ENCODE data around the gene CCT2.
"Not testable (repeated sequence)": the region's sequence is repeated elsewhere in the genome, so short reads cannot be mapped to it uniquely, and the experiment has no call there.

CCT2 gene

GRCh38 chr12:69598174-69598753 is 13.0 kb downstream of the CCT2 start:
- no peak overlapping the region for H3K4me3 ChIP-seq (ENCODE audit: low read length)
- H3K9me3 ChIP-seq (ENCODE audit: control insufficient read depth, low read depth, low read length), result no peaks in the 10 kb centered on the region
- no peaks in the 10 kb centered on the region for H3K4me1 ChIP-seq (ENCODE audit: control insufficient read depth, low read depth, low read length)
- no peak overlapping the region for H3K27ac ChIP-seq (ENCODE audit: low read length)
- no peak overlapping the region for H3K9ac ChIP-seq (ENCODE audit: low read length)
- H3K27me3 ChIP-seq (ENCODE audit: control insufficient read depth, insufficient read depth, low read length), result no peaks in the 10 kb centered on the region
- peaks cover 87% of the 10 kb centered on the region for H3K36me3 ChIP-seq (ENCODE audit: control insufficient read depth, low read depth, low read length)

DNA sequence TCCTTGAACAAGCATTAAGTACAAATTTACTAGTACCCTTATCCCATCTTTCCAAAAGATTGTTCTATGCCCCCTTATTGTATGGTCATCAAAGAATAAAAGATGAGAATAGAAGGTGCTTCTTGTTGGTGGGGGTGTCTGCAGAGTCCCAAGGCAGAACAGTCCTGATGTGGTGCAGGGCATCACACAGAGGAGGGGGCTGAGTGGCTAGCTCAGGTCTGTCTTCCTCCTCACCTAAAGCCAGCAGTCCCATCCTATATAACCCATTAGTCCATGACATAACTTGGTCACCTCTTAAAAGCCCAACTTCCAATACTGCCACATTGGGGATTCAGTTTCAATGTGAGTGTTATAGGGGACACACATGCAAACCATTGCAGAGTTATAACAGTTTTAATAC is 15.5 kb downstream of the CCT2 start:
- no peak overlapping the region for H3K9ac ChIP-seq (ENCODE audit: low read length)

GRCh38 chr12:69601962-69602685 is 16.9 kb downstream of the CCT2 start:
- Histone ChIP-seq H3K9ac (ENCODE audit: low read length) (no peak overlapping the region), H3K27me3 (ENCODE audit: control insufficient read depth, insufficient read depth, low read length) (no peaks in the 10 kb centered on the region), H3K36me3 (ENCODE audit: control insufficient read depth, low read depth, low read length) (peaks cover 49% of the 10 kb centered on the region), H3K9me3 (ENCODE audit: control insufficient read depth, low read depth, low read length) (no peaks in the 10 kb centered on the region), H3K27ac (ENCODE audit: low read length) (no peak overlapping the region), H3K4me1 (ENCODE audit: control insufficient read depth, low read depth, low read length) (no peaks in the 10 kb centered on the region), H3K4me3 (ENCODE audit: low read length) (no peak overlapping the region)

More for the DNA sequence above, 15.5 kb downstream of the CCT2 start:
- no peaks in the 10 kb centered on the region for H3K27me3 ChIP-seq (ENCODE audit: control insufficient read depth, insufficient read depth, low read length)
- no peaks in the 10 kb centered on the region for H3K9me3 ChIP-seq (ENCODE audit: control insufficient read depth, low read depth, low read length)
- H3K4me3 ChIP-seq (ENCODE audit: low read length), result no peak overlapping the region
- H3K27ac ChIP-seq (ENCODE audit: low read length), result no peak overlapping the region
- no peaks in the 10 kb centered on the region for H3K4me1 ChIP-seq (ENCODE audit: control insufficient read depth, low read depth, low read length)
- H3K36me3 ChIP-seq (ENCODE audit: control insufficient read depth, low read depth, low read length), result peaks cover 62% of the 10 kb centered on the region

GRCh38 chr12:69602954-69603353 is 17.7 kb downstream of the CCT2 start:
- Histone ChIP-seq H3K4me3 (ENCODE audit: low read length) (no peak overlapping the region), H3K9me3 (ENCODE audit: control insufficient read depth, low read depth, low read length) (no peaks in the 10 kb centered on the region), H3K9ac (ENCODE audit: low read length) (no peak overlapping the region), H3K27ac (ENCODE audit: low read length) (no peak overlapping the region), H3K4me1 (ENCODE audit: control insufficient read depth, low read depth, low read length) (no peaks in the 10 kb centered on the region), H3K36me3 (ENCODE audit: control insufficient read depth, low read depth, low read length) (peaks cover 41% of the 10 kb centered on the region), H3K27me3 (ENCODE audit: control insufficient read depth, insufficient read depth, low read length) (no peaks in the 10 kb centered on the region)

DNA sequence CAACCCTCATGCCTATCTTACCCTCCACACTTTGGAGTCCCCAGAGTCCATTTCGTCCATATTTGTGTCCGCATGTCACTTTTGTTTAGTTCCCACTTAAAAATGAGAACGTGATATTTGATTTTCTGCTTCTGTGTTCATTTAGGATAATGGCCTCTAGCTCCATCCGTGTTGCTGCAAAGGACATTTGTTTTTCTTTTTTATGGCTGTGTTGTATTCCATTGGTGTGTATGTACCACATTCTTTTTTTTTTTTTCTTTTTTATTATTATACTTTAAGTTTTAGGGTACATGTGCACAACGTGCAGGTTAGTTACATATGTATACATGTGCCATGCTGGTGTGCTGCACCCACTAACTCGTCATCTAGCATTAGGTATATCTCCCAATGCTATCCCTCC is 18.3 kb downstream of the CCT2 start:
- not testable (repeated sequence) for H3K9me3 ChIP-seq (ENCODE audit: control insufficient read depth, low read depth, low read length); H3K27ac ChIP-seq (ENCODE audit: low read length); H3K4me1 ChIP-seq (ENCODE audit: control insufficient read depth, low read depth, low read length); H3K4me3 ChIP-seq (ENCODE audit: low read length); H3K27me3 ChIP-seq (ENCODE audit: control insufficient read depth, insufficient read depth, low read length); H3K9ac ChIP-seq (ENCODE audit: low read length)
- peaks cover 35% of the 10 kb centered on the region for H3K36me3 ChIP-seq (ENCODE audit: control insufficient read depth, low read depth, low read length)

DNA sequence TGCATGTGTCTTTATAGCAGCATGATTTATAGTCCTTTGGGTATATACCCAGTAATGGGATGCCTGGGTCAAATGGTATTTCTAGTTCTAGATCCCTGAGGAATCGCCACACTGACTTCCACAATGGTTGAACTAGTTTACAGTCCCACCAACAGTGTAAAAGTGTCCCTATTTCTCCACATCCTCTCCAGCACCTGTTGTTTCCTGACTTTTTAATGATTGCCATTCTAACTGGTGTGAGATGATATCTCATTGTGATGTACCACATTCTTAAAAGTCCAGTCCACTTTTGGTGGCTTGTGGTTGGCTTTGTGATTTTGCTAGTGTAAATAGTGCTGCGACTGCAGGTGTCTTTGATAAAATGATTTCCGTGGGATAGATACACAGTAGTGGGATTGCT is 19.0 kb downstream of the CCT2 start:
- not testable (repeated sequence) for H3K9me3 ChIP-seq (ENCODE audit: control insufficient read depth, low read depth, low read length); H3K27me3 ChIP-seq (ENCODE audit: control insufficient read depth, insufficient read depth, low read length); H3K4me1 ChIP-seq (ENCODE audit: control insufficient read depth, low read depth, low read length); H3K4me3 ChIP-seq (ENCODE audit: low read length); H3K27ac ChIP-seq (ENCODE audit: low read length); H3K9ac ChIP-seq (ENCODE audit: low read length)
- peaks cover 28% of the 10 kb centered on the region for H3K36me3 ChIP-seq (ENCODE audit: control insufficient read depth, low read depth, low read length)

GRCh38 chr12:69608114-69608513 is 22.9 kb downstream of the CCT2 start:
- Histone ChIP-seq H3K9me3 (ENCODE audit: control insufficient read depth, low read depth, low read length) (no peaks in the 10 kb centered on the region), H3K4me3 (ENCODE audit: low read length) (no peak overlapping the region), H3K27ac (ENCODE audit: low read length) (no peak overlapping the region), H3K27me3 (ENCODE audit: control insufficient read depth, insufficient read depth, low read length) (no peaks in the 10 kb centered on the region), H3K36me3 (ENCODE audit: control insufficient read depth, low read depth, low read length) (no peaks in the 10 kb centered on the region), H3K4me1 (ENCODE audit: control insufficient read depth, low read depth, low read length) (no peaks in the 10 kb centered on the region), H3K9ac (ENCODE audit: low read length) (no peak overlapping the region)

GRCh38 chr12:69610126-69610525 is 24.9 kb downstream of the CCT2 start:
- no peak overlapping the region for H3K9ac ChIP-seq (ENCODE audit: low read length)
- no peak overlapping the region for H3K4me3 ChIP-seq (ENCODE audit: low read length)
- no peaks in the 10 kb centered on the region for H3K27me3 ChIP-seq (ENCODE audit: control insufficient read depth, insufficient read depth, low read length)
- no peaks in the 10 kb centered on the region for H3K9me3 ChIP-seq (ENCODE audit: control insufficient read depth, low read depth, low read length)
- H3K36me3 ChIP-seq (ENCODE audit: control insufficient read depth, low read depth, low read length), result no peaks in the 10 kb centered on the region
- H3K27ac ChIP-seq (ENCODE audit: low read length), result no peak overlapping the region
- H3K4me1 ChIP-seq (ENCODE audit: control insufficient read depth, low read depth, low read length), result no peaks in the 10 kb centered on the region

DNA sequence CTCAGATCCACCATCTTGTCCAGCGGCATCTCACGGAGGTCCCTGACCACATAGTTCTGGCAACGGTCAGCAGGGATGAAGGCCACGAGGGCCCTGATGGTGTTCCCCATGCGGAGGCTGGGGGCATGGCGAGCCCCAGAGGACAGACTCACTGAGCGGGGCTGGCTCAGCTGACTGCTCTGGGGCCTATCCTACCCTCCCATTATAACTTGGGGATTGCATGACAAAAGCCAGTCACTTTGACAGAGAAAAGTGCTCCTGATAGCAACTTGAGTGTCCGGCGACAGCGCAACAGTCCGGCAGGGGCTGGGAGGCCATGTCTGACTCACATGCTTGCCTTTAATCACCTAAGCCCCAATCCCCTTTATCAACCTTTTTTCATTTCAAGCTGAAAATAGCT is 25.5 kb downstream of the CCT2 start, which contains the start of gene LRRC10:
Gene LRRC10 (minus strand): TSS at position 179 of the 400 bp plus-strand sequence. CDS start 69 bp downstream, at position 110.
- H3K36me3 ChIP-seq (ENCODE audit: control insufficient read depth, low read depth, low read length), result no peaks in the 10 kb centered on the region
- no peak within 1 kb of the TSS for H3K4me3 ChIP-seq (ENCODE audit: low read length)
- H3K4me1 ChIP-seq (ENCODE audit: control insufficient read depth, low read depth, low read length), result no peaks in the 10 kb centered on the region
- no peak within 1 kb of the TSS for H3K27ac ChIP-seq (ENCODE audit: low read length)
- no peak within 1 kb of the TSS for H3K9ac ChIP-seq (ENCODE audit: low read length)
- no peaks in the 10 kb centered on the region for H3K27me3 ChIP-seq (ENCODE audit: control insufficient read depth, insufficient read depth, low read length)
- H3K9me3 ChIP-seq (ENCODE audit: control insufficient read depth, low read depth, low read length), result no peaks in the 10 kb centered on the region

DNA sequence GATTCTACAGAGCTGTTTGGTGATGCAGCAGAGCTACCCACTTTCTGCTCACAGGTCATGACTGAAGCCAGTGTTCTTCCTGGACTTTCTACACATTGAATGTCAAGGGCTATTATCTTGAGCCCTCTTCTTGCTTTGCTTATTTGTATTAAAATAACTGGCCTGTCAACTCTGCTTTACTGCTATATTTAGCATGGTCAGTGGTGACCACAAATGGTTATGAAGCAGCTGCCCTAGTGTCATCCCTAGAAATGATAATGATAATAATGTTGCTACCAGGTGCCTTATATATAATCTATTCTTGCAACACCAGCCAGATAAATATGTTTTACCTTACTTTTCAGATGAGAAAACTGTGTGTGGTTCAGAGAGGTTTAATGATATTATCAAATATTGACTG is 28.1 kb downstream of the CCT2 start:
- Histone ChIP-seq H3K4me3 (ENCODE audit: low read length) (no peak overlapping the region), H3K9ac (ENCODE audit: low read length) (no peak overlapping the region), H3K27me3 (ENCODE audit: control insufficient read depth, insufficient read depth, low read length) (no peaks in the 10 kb centered on the region), H3K4me1 (ENCODE audit: control insufficient read depth, low read depth, low read length) (no peaks in the 10 kb centered on the region), H3K36me3 (ENCODE audit: control insufficient read depth, low read depth, low read length) (no peaks in the 10 kb centered on the region), H3K27ac (ENCODE audit: low read length) (no peak overlapping the region), H3K9me3 (ENCODE audit: control insufficient read depth, low read depth, low read length) (no peaks in the 10 kb centered on the region)

GRCh38 chr12:69616025-69616424 is 30.8 kb downstream of the CCT2 start:
- Histone ChIP-seq H3K27me3 (ENCODE audit: control insufficient read depth, insufficient read depth, low read length) (no peaks in the 10 kb centered on the region), H3K27ac (ENCODE audit: low read length) (no peak overlapping the region), H3K4me3 (ENCODE audit: low read length) (no peak overlapping the region), H3K36me3 (ENCODE audit: control insufficient read depth, low read depth, low read length) (no peaks in the 10 kb centered on the region), H3K9ac (ENCODE audit: low read length) (no peak overlapping the region), H3K4me1 (ENCODE audit: control insufficient read depth, low read depth, low read length) (no peaks in the 10 kb centered on the region), H3K9me3 (ENCODE audit: control insufficient read depth, low read depth, low read length) (no peaks in the 10 kb centered on the region)

- H3K9me3 ChIP-seq (ENCODE audit: control insufficient read depth, low read depth, low read length), result no peaks in the 10 kb centered on the region
- no peaks in the 10 kb centered on the region for H3K27me3 ChIP-seq (ENCODE audit: control insufficient read depth, insufficient read depth, low read length)
- no peak overlapping the region for H3K9ac ChIP-seq (ENCODE audit: low read length)
- H3K36me3 ChIP-seq (ENCODE audit: control insufficient read depth, low read depth, low read length), result no peaks in the 10 kb centered on the region
- H3K27ac ChIP-seq (ENCODE audit: low read length), result no peak overlapping the region
- H3K4me3 ChIP-seq (ENCODE audit: low read length), result no peak overlapping the region
- H3K4me1 ChIP-seq (ENCODE audit: control insufficient read depth, low read depth, low read length), result no peaks in the 10 kb centered on the region
Measured at GRCh38 chr12:69619050-69619449, 33.8 kb downstream of the CCT2 start.

Measured in iPS-18a (cell line).